OCI-LY3 (cell line): Measurements from ENCODE around the gene PTGDR.

Source experiments
- CTCF ChIP-seq: fragments of 200-600, 300-600 bp; sonication (generic); IDR thresholded peaks from 2 replicates; pipeline ENCODE4 v1.5.1; 2014; ENCODE audit warnings: antibody characterized with exemption, low read length, low read depth
- EZH2phosphoT487 ChIP-seq: fragments of 200-600 bp; shearing (Covaris generic); IDR thresholded peaks from 2 replicates; pipeline ENCODE4 v1.6.1; 2018; ENCODE audit warnings: antibody characterized with exemption, mixed run types, low read depth

DNA sequence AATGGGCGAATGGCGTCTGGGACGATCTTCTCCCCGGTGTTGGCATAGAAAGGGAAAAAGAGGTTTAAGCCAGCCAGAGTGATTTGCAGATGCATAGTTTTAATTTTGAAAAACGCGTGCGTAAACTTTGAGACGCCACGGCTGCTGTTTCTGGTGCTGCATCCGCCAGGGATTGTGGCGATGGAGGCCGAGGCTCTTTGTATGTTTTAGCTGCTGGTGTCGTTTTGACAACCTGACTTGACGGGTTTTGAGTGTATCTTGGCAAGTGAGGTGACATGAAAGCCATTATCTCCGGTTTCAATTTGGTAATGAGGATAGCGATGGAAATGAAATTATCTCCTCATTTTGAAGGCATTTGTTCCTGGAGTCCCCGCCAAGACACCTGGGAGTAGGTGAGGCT is 1.6 kb downstream of the PTGDR start:
- TF ChIP-seq EZH2phosphoT487, result no peak
- TF ChIP-seq CTCF, result no peak
